Thoracic aorta (tissue), 2 donors: ENCODE measurements around the gene MYO5B. TPM values are rescaled to one million over a fixed set of nuclear protein-coding genes. Genes with fewer than 3 reads are reported as not detected.

Experiments used
- ATAC-seq: fragments of 150-250 bp; one replicate; pipeline ENCODE4 v1.8.0; 2017; ENCODE audit warnings: low read depth; ENCODE audit not compliant: insufficient number of reproducible peaks, low FRiP score
- DNase-seq: peaks from one replicate; pipeline ENCODE4 v3.0.0-alpha.2; 2020; ENCODE audit warnings: low spot score
- H3K27ac ChIP-seq, 2 donors: fragments of 200-600 bp; sonication (generic); 1 replicate in 1 of 2; 2 replicates in 1 of 2; pipeline ENCODE4 v1.5.1; 2016; ENCODE audit warnings: mild to moderate bottlenecking in 2 of 2, moderate library complexity in 2 of 2
- H3K27me3 ChIP-seq: fragments of 200-600 bp; sonication (generic); replicated peaks from 2 replicates; pipeline ENCODE4 v1.6.0; 2016; ENCODE audit warnings: mild to moderate bottlenecking; ENCODE audit not compliant: insufficient read depth
- H3K36me3 ChIP-seq: fragments of 200-600 bp; sonication (generic); one replicate; pipeline ENCODE4 v1.5.1; 2016
- H3K4me1 ChIP-seq, 2 donors: fragments of 200-600 bp; sonication (generic); 1 replicate in 1 of 2; 2 replicates in 1 of 2; pipeline versions ENCODE4 v1.5.1 to v1.6.0; 2016; ENCODE audit warnings: low read depth in 2 of 2, mild to moderate bottlenecking in 1 of 2; ENCODE audit not compliant: control insufficient read depth in 1 of 2
- H3K4me3 ChIP-seq: fragments of 200-600 bp; sonication (generic); 2 replicates; pipeline ENCODE4 v1.5.1; 2016; ENCODE audit warnings: mild to moderate bottlenecking
- H3K9me3 ChIP-seq: fragments of 200-600 bp; sonication (generic); 2 replicates; pipeline ENCODE4 v1.5.1; 2016
- total RNA-seq, 2 donors: library from RNA; depleted of rRNA; stranded (reverse); fragments of >200 nt; gene quantifications; one replicate each; pipeline versions ENCODE4 v1.1.0 to v1.2.3, GENCODE V29; 2016
- TF ChIP-seq, protein P1 (sequence below): fragments of 200-600 bp; sonication (generic); IDR thresholded peaks from one replicate; pipeline ENCODE4 v1.5.1; 2019; ENCODE audit warnings: antibody characterized with exemption

MYO5B gene
- total RNA-seq, 2 donors from 2014 or later = 8.3 to 13.5 TPM

DNA sequence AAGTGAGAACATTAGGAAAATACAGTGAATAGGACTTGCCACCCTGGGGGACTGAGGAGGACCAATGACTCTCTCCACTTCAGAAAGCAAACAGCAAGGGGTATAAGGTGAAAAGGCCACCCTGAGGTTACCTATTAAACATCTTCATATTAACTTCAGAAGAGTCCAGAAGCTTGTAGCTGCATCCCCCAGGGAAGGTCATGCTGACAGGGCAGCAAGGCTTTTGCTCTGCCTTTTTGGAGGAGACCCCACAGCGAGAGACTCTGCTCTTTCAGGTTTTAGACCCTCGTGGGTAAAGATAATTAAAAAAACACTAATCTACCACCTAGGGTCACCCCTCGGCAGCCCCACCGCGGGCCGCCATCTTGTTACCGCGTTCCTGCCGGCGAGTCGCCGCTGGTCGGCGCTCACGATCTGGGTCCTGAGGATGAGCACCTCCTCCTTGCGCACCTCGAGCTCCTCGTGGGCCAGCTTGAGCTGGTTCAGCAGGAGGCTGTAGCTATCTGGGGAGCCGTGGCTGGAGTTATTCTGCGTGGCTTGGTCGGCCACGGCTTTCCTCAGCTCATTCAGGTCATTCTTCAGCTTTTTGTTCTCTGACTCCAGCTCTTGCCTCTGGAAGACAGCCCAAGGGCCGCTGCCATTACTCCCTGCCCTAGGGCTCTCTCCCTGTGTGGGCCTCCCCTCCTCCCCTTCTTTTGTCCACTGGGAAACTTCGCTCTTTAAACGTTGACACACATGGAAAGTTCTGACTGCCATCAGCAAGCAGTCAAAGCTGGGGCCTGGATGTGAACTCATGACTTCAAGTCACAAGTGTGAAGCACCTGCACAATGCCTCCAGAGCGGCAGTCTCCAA is 331.0 kb downstream of the MYO5B start:
- Histone ChIP-seq H3K9me3 (no peaks in the 10 kb centered on the region), H3K36me3 (no peaks in the 10 kb centered on the region), H3K27ac (no peak overlapping the region), H3K4me3 (no peak overlapping the region), H3K27me3 (no peaks in the 10 kb centered on the region), H3K4me1 (no peaks in the 10 kb centered on the region)
- TF ChIP-seq, protein P1, sequence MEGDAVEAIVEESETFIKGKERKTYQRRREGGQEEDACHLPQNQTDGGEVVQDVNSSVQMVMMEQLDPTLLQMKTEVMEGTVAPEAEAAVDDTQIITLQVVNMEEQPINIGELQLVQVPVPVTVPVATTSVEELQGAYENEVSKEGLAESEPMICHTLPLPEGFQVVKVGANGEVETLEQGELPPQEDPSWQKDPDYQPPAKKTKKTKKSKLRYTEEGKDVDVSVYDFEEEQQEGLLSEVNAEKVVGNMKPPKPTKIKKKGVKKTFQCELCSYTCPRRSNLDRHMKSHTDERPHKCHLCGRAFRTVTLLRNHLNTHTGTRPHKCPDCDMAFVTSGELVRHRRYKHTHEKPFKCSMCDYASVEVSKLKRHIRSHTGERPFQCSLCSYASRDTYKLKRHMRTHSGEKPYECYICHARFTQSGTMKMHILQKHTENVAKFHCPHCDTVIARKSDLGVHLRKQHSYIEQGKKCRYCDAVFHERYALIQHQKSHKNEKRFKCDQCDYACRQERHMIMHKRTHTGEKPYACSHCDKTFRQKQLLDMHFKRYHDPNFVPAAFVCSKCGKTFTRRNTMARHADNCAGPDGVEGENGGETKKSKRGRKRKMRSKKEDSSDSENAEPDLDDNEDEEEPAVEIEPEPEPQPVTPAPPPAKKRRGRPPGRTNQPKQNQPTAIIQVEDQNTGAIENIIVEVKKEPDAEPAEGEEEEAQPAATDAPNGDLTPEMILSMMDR = no peak
- no peak for DNase-seq
- no peak for ATAC-seq

DNA sequence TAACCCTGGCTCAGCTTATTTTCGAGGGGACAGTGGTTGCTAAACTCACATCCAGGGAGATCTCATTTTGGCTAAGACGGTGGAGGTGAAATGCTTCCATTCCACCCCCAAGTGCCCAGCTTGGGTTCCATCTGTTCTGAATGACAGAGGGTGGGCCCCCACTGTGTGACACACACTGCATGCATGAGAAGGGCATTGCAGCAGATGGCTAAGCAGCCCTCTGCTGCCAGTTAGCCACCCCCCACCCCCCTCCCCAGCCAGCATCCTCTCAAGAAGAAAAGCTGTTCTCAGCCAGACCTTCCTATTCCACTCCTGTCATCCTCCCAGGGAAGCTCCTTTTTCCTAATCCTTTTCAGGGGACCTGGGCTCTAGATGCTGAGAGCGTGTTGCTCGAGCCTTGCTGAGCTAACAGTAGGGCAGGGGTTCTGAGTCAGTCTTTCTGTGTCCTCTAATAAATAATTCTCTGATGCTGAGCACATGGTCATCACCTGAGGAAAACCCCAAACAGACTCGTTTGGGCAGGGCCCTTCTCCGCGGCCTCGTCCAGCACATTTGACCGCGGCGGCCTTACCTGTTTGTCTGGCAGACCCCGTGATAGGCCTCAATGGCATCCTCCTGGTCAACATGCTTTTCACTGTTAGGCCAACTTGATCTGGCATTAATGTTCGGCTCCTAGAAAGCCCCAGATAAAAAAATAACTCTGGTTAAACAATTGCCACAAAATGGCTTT is 332.1 kb downstream of the MYO5B start:
- H3K27me3 ChIP-seq = no peaks in the 10 kb centered on the region
- no peaks in the 10 kb centered on the region for H3K36me3 ChIP-seq
- ATAC-seq (no peak), DNase-seq (no peak)
- H3K9me3 ChIP-seq = no peaks in the 10 kb centered on the region
- no peak overlapping the region for H3K4me3 ChIP-seq
- no peak overlapping the region for H3K27ac ChIP-seq
- no peaks in the 10 kb centered on the region for H3K4me1 ChIP-seq
- TF ChIP-seq, protein P1 = no peak

DNA sequence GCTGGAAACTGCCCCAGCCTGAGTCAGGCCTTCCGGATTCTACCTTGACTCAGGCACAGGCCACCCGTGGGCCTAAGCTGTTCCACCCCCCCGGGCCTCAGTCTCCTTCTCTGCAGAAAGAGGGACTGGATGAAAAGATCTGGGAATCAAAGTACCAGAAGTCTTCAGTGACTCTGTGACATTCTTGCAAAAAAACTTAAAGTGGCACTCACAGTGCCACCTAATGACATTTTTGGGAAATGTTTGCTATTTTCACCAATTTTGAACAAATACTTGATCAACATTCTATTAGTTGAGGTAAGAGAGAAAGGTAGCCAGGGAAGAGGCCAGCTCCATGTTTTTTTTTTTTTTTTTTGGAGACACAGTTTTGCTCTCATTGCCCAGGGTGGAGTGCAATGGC is 333.3 kb downstream of the MYO5B start:
- Histone ChIP-seq H3K9me3 (no peaks in the 10 kb centered on the region), H3K36me3 (no peaks in the 10 kb centered on the region), H3K4me1 (no peaks in the 10 kb centered on the region), H3K27me3 (no peaks in the 10 kb centered on the region), H3K27ac (no peak overlapping the region), H3K4me3 (no peak overlapping the region)
- ATAC-seq (no peak), DNase-seq (no peak)
- TF ChIP-seq, protein P1 = no peak

DNA sequence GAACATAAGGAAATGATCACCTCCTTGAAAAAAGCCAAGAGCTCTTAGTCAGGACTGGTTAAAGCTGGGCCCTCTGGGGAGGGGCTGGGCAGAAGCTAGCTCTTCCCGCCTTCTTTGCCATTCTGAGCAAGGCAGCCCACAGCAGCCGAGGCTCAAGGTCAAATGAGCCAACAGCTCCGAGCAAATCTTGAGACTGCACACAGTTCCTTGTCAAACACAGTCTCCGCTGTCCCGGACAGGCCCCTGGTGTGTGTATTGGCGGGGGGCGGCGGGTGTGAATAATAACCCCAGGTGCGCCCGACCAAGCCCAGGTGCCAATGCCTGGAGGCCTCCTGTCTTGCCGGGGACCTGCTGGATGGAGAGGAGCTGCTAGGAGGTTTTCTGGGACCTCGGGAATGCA is 335.2 kb downstream of the MYO5B start:
- H3K36me3 ChIP-seq = no peaks in the 10 kb centered on the region
- no peak for DNase-seq
- no peaks in the 10 kb centered on the region for H3K4me1 ChIP-seq
- TF ChIP-seq, protein P1 = no peak
- H3K27me3 ChIP-seq = no peaks in the 10 kb centered on the region
- H3K9me3 ChIP-seq = no peaks in the 10 kb centered on the region
- H3K27ac ChIP-seq = no peak overlapping the region
- ATAC-seq = no peak
- no peak overlapping the region for H3K4me3 ChIP-seq

DNA sequence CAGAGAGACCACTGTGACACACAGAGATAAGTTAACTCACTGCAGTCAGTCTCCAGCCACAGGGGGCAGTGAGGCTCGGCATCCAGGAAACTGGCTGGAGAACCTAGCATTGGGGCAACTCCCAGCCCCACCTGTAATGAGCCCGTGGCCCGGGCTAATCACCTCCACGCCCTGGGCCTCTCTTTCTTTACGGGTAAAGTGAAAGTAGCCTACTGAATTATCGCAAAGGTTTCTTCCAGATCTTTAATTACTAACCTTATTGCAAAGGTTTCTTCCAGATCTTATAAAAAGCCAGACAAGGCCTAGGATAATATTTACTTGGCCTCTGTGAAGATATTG is 336.0 kb downstream of the MYO5B start:
- DNase-seq (no peak), ATAC-seq (no peak)
- TF ChIP-seq, protein P1 = peak; percentile 3
- H3K27me3 ChIP-seq = no peaks in the 10 kb centered on the region
- no peaks in the 10 kb centered on the region for H3K4me1 ChIP-seq
- no peak overlapping the region for H3K27ac ChIP-seq
- H3K36me3 ChIP-seq = no peaks in the 10 kb centered on the region
- no peaks in the 10 kb centered on the region for H3K9me3 ChIP-seq
- H3K4me3 ChIP-seq = no peak overlapping the region
